Stimulated activated CD4-positive, alpha-beta T cell treated with anti-CD3 and anti-CD28 coated beads, Interleukin-4, amount 100 ng/mL, for 24 hours (primary cell): ENCODE measurements around the gene SORCS2.

Source experiments
- DNase-seq: peaks from one replicate; pipeline ENCODE4 v3.0.0-alpha.2; 2020

The SORCS2 gene

DNA sequence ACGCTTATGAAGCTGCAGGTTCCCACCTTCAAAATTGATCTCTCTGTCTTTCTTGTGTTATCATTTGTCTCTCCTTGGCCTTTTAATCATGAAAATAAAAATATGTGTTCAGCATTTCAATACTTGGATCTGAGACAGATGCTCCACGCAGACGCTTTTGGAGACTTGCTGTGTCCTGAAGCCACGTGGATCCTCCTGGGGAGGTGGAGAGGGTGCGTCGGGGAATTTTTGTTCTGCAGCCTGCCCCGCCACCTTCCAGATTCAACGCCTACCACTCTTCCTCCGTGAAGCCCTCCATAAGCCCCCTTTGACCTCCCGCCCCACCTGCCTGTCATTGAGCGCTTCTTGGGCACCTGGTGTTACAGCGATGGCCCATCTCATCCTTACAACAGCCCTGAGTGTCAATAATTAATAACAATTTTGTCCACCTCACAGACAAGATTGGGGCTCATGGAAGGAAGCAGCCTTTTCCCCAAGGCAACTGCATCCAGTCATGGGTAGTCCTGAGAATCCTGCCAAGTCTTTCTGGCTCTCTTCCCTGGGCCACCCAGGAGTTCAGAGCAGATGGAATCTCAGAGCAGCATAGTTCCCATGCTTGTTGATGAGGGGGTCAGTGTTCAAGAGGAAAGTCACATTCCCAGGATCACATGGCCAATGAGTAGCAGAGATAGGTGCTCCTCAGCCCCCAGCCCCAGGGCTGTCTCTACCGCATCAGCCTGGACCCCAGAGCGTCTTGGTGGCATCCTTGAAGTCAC, 415.0 kb downstream of the SORCS2 start:
- DNase-seq, result no peak

DNA sequence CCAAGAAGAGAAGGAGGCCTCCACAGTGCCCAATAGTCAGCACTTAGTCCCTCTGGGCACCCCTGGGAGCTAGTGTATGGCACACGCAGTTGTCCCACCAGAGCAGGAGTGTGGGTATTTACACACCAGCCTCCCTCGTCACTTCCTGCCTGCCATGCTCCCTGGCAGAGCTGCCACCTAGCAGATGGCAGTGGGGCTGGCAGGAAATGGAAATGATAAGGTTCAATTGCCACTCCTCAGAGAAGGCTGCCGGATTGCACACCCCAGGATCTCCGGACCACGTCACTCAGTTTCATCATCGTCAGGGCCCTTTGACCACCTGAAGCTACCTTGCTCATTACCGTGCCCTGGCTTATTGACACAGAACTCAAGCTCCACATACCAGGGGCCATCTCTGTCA, 415.7 kb downstream of the SORCS2 start:
- DNase-seq, result no peak

GRCh38 chr4:7609316-7609715, 417.0 kb downstream of the SORCS2 start:
- DNase-seq, result no peak

DNA sequence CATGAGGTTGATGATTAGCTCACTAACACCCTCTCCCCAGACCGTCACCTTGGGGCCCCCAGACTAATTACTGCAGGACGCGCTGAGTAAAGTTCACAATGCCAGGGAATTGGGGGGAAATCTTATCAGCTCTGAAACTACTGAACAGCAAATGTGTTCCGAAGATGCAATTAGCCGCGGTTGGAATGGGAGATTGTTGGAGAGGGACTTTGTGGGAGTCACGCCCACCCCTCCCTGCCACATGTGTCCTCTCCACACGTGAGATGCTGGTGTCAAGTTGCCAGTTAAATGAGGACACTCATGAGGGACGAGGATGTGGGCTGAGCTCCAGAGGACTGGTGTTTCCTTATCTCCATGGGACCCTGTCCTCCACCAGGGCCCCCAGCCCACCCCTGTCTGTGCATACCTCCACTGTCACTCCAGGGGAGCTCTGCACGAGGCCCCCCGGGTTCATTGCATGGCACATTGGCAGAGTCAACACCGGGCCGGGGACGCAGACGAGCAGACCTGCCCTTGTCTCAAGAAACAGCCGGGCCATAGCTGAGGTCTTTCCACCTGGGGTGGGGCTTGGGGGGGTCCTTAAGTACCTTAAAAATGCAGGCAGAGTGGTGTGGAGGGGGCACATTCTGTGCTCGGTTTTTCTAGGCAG, 417.8 kb downstream of the SORCS2 start:
- DNase-seq, result no peak

GRCh38 chr4:7610841-7611240, 418.5 kb downstream of the SORCS2 start:
- DNase-seq, result no peak

GRCh38 chr4:7612311-7612897, 420.1 kb downstream of the SORCS2 start:
- DNase-seq, result no peak

DNA sequence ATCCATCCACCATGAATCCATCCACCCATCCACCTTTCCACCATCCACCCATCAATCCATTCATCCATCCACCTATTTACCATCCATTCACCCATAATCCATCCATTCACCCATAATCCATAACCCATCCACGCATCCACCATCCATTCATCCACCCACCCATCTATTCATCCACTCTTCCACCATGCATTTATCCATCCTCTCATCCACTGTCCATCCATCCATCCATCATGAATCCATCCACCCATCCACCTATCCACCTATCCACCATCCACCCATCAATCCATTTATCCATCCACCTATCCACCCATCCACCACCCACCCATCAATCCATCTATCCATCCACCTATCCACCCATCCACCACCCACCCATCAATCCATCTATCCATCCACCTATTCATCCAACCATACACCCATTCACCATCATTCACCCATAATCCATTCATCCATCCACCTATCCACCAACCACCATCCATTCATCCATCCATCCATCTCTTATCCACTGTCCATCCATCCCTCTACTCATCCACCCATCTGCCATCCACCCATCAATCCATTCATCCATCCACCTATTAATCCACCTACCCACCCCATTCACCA, 422.1 kb downstream of the SORCS2 start:
- DNase-seq, result no peak

GRCh38 chr4:7616193-7616592, 423.9 kb downstream of the SORCS2 start:
- DNase-seq, result no peak

DNA sequence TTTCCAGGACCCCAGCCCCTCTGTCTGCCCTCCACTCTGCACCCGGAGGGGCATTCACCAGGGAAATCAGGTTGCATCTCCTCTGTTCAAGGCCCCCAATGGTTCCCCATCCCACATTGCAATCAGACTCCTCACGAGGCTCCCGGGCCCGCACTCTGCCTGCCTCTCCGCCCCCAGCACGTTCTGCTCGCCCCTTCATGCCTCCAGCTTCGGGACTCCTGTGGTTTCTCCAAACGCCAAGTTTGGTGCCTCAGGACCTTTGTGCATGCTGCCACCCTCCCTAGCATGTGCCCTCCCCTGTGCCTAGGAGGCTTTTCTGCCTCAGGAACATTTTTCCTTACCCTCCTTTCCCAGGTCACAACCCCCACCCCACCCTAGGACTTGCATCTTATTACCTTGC, 426.0 kb downstream of the SORCS2 start:
- DNase-seq, result no peak

DNA sequence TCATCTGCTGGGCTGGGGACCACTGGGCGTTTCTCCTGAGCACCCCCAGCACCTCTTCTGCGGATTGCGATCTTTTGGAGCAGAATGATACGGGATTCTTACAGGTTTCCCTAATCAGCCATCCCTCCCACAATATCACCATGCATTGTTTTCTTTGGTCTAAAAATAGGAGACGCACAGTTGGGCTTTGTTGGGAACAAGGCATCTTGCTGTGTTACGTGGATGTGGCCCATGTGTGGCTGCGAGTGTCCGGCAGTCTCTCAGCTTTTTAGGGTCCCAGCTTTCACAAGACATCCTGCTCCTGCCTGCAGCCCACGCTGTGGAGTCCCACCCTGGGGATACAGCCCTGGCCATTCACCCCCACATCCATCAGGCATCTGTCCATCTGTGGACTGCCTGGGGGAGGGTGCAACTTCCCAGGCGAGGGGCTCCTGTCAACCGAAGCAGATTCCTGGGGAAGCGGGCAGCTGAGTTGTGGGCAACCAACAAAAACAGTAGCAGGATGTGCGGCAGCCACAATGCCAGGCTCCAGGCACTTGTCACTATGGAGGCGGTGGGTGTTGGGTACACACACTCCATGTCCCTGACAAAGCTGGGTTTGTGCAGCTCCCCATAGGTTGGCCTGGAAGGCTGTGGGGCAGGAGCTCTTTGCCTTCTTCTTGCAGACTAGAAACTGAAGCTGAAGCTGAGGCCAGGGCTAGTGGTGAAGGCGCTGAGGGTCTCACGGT, 427.9 kb downstream of the SORCS2 start:
- DNase-seq, result no peak

GRCh38 chr4:7620814-7621176, 428.5 kb downstream of the SORCS2 start:
- DNase-seq, result no peak

DNA sequence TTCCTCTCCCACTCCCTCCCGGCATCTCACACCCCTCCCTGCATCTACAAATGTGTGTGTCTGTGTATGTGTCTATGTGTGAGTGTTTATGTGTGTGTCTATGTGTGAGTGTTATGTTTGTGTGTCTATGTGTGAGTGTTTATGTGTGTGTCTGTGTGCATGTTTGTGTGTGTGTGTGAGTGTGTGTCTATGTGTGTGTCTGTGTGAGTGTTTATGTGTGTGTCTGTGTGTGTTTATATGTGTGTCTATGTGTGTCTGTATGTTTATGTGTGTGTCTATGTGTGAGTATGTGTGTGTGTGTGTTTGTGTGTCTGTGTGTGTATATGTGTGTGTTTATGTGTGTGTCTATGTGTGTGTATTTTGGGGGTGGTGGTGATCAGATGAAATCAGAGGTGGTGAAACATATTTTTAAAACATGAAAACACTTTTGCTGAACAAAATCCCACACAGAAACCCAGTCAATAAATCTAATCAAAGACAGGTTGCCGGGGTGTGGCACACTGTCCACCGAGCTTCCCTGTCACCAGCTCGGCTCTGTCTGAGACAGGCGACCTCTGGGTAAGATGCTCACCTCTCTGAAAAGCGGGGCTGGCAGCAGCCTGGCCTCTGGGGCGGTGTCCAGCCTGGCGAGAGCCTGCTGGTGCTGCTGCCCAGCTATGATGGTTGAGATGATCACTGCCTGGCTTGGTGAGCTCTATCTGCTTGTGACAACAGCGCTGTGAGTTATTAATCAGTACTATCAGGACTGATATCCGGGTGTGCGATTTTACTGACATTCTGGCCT, 429.1 kb downstream of the SORCS2 start:
- no peak for DNase-seq

DNA sequence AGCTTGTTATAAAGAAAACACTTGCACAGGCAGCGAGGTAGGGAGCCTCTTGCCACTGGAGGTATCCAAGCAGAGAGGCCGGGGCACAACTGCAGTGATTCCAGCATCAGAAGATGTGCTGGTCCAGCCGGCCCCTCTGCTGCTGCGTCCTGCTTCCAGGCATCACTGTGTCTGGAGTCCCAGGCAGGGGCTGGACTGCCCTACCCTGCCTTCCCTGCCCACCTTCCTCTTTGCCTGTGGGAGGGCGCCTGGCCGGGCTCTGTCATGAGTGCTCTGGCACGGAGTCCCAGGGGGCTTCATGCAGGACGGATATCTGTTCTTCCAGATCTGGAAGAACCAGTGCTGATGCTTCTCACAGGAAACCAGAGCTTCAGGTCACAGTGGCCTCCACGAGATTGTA, 430.0 kb downstream of the SORCS2 start:
- no peak for DNase-seq

GRCh38 chr4:7623468-7623867, 431.1 kb downstream of the SORCS2 start:
- no peak for DNase-seq

GRCh38 chr4:7624396-7624980, 432.1 kb downstream of the SORCS2 start:
- DNase-seq, result no peak

DNA sequence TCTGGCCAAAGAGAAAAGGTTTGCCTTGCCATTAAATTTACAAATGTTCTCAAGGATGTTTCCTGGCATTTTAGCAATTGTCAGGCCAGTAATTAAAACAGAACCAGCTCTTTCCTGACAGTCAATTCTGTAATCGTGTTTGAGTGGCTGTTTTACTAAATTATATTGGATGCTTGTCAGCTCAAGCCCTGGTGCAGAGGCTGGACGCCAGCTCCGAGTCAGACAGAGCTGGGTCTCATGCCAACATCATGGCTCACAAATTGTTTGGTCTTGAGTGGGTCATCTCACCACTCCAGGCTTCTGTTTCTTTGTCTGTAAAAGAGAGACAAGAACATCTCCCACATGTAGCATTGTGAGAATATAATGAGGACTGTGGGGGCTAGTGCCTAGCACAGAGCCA, 432.7 kb downstream of the SORCS2 start:
- DNase-seq, result no peak

GRCh38 chr4:7626531-7626930, 434.2 kb downstream of the SORCS2 start:
- DNase-seq, result no peak

DNA sequence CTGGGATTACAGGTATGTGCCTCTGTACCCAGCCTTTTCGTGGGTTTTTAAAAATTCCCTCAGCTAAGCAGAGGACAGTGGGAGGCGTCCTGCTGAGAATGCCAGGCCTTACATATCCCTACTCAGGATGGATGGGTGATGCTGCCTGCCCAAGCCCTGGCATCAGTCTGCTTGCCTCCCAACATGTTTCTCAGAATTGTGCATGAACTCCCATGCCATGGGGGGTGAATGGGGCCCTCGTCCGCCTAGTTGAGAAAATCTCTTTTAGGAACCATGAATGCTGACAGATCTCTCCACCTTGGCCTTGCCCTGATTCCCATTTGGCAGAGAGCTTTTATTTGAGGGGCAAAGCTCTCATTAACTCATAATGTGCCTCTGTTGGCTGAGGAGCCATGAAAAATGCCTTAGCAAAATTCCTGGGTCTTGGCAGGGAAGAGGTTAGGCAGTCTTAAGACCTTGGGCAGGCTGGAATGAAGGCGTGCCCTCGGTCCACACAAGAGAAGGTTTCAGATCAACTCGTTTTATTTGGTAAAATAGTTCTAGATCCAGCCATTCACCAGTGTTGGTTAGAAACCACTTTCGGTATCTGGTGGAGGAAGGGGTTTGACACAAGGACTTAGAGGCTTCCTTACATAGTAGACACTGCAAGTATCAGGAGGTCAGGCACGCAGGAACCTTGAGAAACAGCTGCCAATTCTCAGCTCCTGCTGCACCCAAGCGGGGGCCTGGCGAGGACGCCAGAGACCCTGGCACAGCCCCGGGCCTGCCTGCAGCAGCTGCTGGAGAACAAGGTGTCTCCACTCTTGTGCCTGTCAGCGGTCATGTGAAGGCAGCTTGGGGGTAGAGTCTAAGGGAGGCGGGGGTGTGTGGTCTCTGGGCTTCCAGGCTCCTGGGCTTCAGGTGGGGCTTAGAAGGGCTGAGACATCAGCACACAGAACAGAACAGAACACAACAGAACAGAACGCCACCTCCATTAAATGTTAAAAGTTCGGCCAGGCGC, 435.2 kb downstream of the SORCS2 start:
- DNase-seq, result no peak

- no peak for DNase-seq
These were observed 436.1 kb downstream of the SORCS2 start for GRCh38 chr4:7628432-7628831.

- DNase-seq, result no peak
These were observed 437.3 kb downstream of the SORCS2 start for GRCh38 chr4:7629501-7630254.
